ENCODE data around the gene COX8C.

DNA sequence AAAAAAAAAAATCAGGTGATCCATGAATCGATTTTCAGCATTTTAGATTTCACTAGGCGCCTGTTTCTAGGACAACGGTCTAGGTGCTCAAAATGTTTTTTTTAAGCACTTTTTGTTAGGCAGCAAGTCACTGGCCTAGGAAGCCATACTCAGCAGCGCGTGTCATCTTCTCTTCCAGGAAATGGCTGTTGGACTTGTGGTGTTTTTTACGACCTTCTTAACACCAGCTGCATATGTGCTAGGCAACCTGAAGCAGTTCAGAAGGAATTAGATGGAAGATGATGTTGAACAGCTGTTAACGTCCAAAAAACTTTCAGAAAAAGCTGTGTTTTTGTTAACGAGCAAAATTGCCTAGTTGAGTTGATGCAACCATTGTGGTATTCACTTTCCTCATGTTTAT is 868 bp downstream of the COX8C start:
- TF ChIP-seq CTCF (IDR thresholded peaks at IDR 0.05) (no peak), POLR2A (IDR thresholded peaks at IDR 0.05) (no peak)

All from lower leg skin (tissue), 3 donors.